IPS-20b (cell line): ENCODE results near the gene DHRS9.

Source experiments
- H3K27ac ChIP-seq: one replicate; pipeline ENCODE4 v1.5.1; 2013; ENCODE audit warnings: low read length
- H3K27me3 ChIP-seq: 2 replicates; pipeline ENCODE4 v1.6.1; 2013; ENCODE audit warnings: mild to moderate bottlenecking, low read length, inconsistent platforms; ENCODE audit not compliant: insufficient read depth
- H3K36me3 ChIP-seq: 2 replicates; pipeline ENCODE4 v1.6.1; 2013; ENCODE audit warnings: low read depth, mild to moderate bottlenecking, inconsistent platforms, low read length, moderate library complexity; ENCODE audit not compliant: insufficient read depth
- H3K4me1 ChIP-seq: 2 replicates; pipeline ENCODE4 v1.6.1; 2013; ENCODE audit warnings: mild to moderate bottlenecking, control low read depth, inconsistent platforms, low read length, moderate library complexity; ENCODE audit not compliant: insufficient read depth
- H3K4me3 ChIP-seq: 2 replicates; pipeline ENCODE4 v1.5.1; 2013; ENCODE audit warnings: mild to moderate bottlenecking, low read length, inconsistent platforms
- H3K9ac ChIP-seq: 2 replicates; pipeline ENCODE4 v1.6.1; 2013; ENCODE audit warnings: low read depth, mild to moderate bottlenecking, inconsistent platforms, low read length, moderate library complexity
- H3K9me3 ChIP-seq: 2 replicates; pipeline ENCODE4 v1.6.1; 2013; ENCODE audit warnings: mild to moderate bottlenecking, low read depth, low read length, inconsistent platforms; ENCODE audit not compliant: insufficient read depth

The DHRS9 gene

DNA sequence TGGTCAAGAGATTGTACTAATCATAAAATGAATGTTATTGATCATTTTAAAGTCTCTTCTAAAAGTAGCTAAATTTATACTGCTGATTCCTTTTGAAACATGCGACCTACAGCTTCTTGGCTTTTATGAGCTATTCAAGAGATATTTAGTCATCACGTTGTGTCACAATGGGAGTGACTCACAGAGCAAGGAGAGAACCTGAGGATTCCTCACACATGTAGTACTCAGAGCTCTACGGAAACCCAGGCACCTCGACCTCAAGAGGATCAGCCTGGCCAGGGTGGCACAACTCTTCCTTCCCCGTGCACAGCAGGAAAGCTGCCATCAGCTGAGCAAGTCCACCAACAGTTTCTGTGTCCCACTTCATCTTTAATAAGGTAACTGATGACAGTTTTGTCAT lies at the start of gene DHRS9:
TSS of gene DHRS9 (plus strand) at position 223 of the 400 bp plus-strand sequence. CDS start 12,019 bp downstream, outside the sequence.
- Histone ChIP-seq H3K9me3 (no peaks in the 10 kb centered on the region), H3K36me3 (no peaks in the 10 kb centered on the region), H3K9ac (no peak within 1 kb of the TSS), H3K4me1 (no peaks in the 10 kb centered on the region), H3K27ac (no peak within 1 kb of the TSS), H3K4me3 (no peak within 1 kb of the TSS), H3K27me3 (no peaks in the 10 kb centered on the region)

GRCh38 chr2:169023161-169023560 lies 46.2 kb upstream of the DHRS9 start:
- no peaks in the 10 kb centered on the region for H3K27me3 ChIP-seq
- H3K9ac ChIP-seq = no peak overlapping the region

DNA sequence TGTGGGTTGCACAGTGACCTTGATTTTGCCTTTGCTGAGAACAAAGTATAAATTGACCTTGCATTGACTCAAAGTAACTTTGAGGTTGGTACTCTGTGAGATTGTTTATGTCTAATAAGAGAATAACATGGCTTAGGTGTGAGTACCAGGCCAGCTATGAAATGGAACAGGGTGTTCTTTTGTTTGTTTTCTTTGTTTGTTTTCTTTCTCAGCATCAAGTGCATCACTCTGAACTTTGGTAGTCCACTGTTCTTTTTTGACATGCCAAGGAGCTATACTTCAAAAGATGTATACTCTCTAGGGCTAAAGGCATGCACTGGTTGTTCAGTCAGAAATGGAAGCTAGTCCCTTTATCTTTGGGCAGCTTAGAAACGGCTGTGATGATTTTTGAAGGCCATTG lies 43.3 kb upstream of the DHRS9 start:
- no peak overlapping the region for H3K27ac ChIP-seq

More at GRCh38 chr2:169023161-169023560, 46.2 kb upstream of the DHRS9 start:
- Histone ChIP-seq H3K9me3 (no peaks in the 10 kb centered on the region), H3K4me3 (no peak overlapping the region), H3K4me1 (no peaks in the 10 kb centered on the region), H3K27ac (no peak overlapping the region), H3K36me3 (no peaks in the 10 kb centered on the region)

DNA sequence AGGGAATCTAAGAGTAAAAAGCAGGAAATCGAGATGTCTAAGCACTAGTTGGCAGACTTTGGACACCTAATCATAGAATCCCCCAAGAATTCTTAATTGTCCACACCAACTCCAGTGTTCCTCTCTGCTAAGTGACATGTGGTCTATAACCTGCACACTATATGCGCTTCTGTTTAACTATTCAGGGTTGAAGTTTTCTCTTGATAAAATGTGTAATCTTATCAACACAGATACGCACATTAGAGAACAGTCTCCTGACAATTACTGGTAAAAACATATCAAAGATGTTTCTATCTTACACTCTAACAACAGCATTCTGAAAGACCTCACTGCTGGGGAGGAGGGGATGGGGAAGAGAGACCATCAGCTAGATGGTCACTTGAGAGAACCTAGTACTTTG lies 42.1 kb upstream of the DHRS9 start:
- H3K27me3 ChIP-seq = no peaks in the 10 kb centered on the region
- no peaks in the 10 kb centered on the region for H3K9me3 ChIP-seq
- no peak overlapping the region for H3K4me3 ChIP-seq
- H3K4me1 ChIP-seq = peaks cover 4% of the 10 kb centered on the region; the same call in 1 of the 2 replicates
- no peak overlapping the region for H3K9ac ChIP-seq
- H3K36me3 ChIP-seq = no peaks in the 10 kb centered on the region
- H3K27ac ChIP-seq = no peak overlapping the region

More for the DNA sequence above, 43.3 kb upstream of the DHRS9 start:
- no peak overlapping the region for H3K9ac ChIP-seq
- H3K27me3 ChIP-seq = no peaks in the 10 kb centered on the region
- no peaks in the 10 kb centered on the region; the same call in 1 of the 2 replicates for H3K4me1 ChIP-seq
- no peak overlapping the region for H3K4me3 ChIP-seq
- H3K36me3 ChIP-seq = no peaks in the 10 kb centered on the region
- no peaks in the 10 kb centered on the region for H3K9me3 ChIP-seq

DNA sequence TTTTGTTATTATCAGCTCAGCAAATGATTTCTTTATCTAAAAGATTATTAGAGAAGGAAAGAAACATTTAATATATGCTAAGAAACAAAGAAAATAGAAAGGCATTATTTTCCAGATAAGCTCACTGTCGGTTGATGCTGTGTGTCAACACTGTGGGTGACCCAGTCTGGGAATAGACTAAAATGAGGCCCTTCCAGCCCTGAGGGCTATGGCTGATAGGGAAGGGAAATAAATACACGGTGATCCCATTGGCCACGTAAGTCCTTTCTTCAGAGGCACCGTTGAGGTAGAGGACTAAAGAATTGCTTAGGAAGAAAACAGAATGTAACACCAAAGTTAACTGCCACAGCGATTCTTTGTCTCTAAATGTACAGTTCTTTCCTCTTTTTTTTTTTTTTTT lies 40.0 kb upstream of the DHRS9 start:
- Histone ChIP-seq H3K27ac (no peak overlapping the region), H3K36me3 (no peaks in the 10 kb centered on the region), H3K4me3 (no peak overlapping the region), H3K9ac (no peak overlapping the region), H3K9me3 (no peaks in the 10 kb centered on the region), H3K27me3 (no peaks in the 10 kb centered on the region), H3K4me1 (peaks cover 4% of the 10 kb centered on the region; the same call in 1 of the 2 replicates)

DNA sequence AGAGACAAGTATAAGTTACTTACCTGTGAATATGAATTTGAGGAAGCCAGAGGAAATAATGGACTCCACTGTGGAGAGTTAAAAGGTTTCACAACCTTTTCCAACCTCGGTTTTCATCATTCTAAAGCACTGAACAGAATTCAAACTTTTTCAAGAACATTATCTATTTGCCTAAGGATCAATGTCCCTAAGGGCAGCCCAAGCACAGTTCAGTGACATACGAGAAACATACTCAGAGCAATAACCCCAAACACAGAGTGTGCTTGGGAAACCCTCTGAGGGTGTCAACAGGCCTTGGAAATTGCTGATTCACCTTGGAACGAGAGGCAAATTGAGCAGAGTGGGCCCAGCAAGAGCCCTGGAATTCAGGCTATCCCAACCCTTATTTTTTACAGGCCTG lies 38.2 kb upstream of the DHRS9 start, which contains the start of gene ABCB11:
TSS of gene ABCB11 (minus strand) at position 123 of the 400 bp plus-strand sequence. CDS start 13,199 bp downstream, outside the sequence.
- Histone ChIP-seq H3K36me3 (no peaks in the 10 kb centered on the region), H3K4me1 (peaks cover 4% of the 10 kb centered on the region; the same call in 1 of the 2 replicates), H3K9ac (no peak within 1 kb of the TSS), H3K9me3 (no peaks in the 10 kb centered on the region), H3K4me3 (no peak within 1 kb of the TSS), H3K27ac (no peak within 1 kb of the TSS), H3K27me3 (no peaks in the 10 kb centered on the region)

DNA sequence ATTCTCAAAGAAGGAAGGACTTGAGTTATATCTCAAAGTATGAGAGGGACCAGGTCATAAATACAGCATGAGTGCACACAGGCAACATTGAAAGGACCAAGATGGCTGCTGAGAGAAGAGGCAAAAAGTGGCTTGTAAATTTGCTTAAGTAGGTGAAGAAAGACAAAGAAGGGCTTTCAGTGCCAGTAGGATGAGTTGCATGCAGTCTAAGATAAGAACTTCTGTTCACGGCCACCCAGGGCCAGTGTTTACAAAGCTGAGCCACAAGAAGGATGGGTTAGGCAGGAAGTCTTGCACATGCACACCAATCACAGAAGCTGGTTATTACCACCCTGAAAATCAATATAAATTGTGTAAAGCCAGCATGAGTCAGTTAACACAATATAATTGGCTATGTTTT lies 35.1 kb upstream of the DHRS9 start:
- no peaks in the 10 kb centered on the region for H3K27me3 ChIP-seq
- H3K9ac ChIP-seq = no peak overlapping the region
- no peak overlapping the region for H3K4me3 ChIP-seq
- peaks cover 4% of the 10 kb centered on the region; the same call in 1 of the 2 replicates for H3K4me1 ChIP-seq
- H3K36me3 ChIP-seq = no peaks in the 10 kb centered on the region
- no peak overlapping the region for H3K27ac ChIP-seq
- H3K9me3 ChIP-seq = no peaks in the 10 kb centered on the region

- H3K36me3 ChIP-seq = no peaks in the 10 kb centered on the region
- no peak overlapping the region for H3K27ac ChIP-seq
- peaks cover 4% of the 10 kb centered on the region; the same call in 1 of the 2 replicates for H3K4me1 ChIP-seq
- no peaks in the 10 kb centered on the region for H3K27me3 ChIP-seq
- no peaks in the 10 kb centered on the region for H3K9me3 ChIP-seq
- H3K9ac ChIP-seq = no peak overlapping the region
- no peak overlapping the region for H3K4me3 ChIP-seq
These were observed 34.3 kb upstream of the DHRS9 start for GRCh38 chr2:169034984-169035544.

DNA sequence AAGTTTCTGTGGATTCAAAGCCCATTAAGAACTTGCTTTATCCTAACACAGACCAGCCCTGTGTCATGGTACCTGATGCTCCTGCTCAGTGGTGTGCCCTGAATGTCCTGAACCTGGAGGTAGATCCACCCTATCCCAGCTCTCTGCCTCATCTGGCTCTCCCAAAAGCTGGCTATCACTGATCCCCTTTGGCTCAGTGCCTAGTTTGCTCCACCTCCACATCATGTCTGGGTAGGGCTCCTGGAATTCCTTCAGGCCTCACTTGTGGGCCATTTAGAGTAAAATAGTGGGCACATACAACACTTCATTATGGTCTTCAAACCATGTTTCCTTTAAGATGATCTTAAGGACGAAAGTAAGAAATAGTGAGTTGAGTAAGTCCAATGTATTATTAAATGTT lies 33.5 kb upstream of the DHRS9 start:
- Histone ChIP-seq H3K4me1 (peaks cover 4% of the 10 kb centered on the region; the same call in 1 of the 2 replicates), H3K9me3 (no peaks in the 10 kb centered on the region), H3K27ac (no peak overlapping the region), H3K27me3 (no peaks in the 10 kb centered on the region), H3K4me3 (no peak overlapping the region), H3K9ac (no peak overlapping the region), H3K36me3 (no peaks in the 10 kb centered on the region)

GRCh38 chr2:169036736-169037440 lies 32.5 kb upstream of the DHRS9 start:
- Histone ChIP-seq H3K9ac (no peak overlapping the region), H3K27ac (no peak overlapping the region), H3K9me3 (no peaks in the 10 kb centered on the region), H3K4me1 (no peaks in the 10 kb centered on the region), H3K36me3 (no peaks in the 10 kb centered on the region), H3K27me3 (no peaks in the 10 kb centered on the region), H3K4me3 (no peak overlapping the region)

- Histone ChIP-seq H3K4me3 (no peak overlapping the region), H3K4me1 (no peaks in the 10 kb centered on the region), H3K9ac (no peak overlapping the region)
These were observed 31.0 kb upstream of the DHRS9 start for GRCh38 chr2:169038338-169038757.

GRCh38 chr2:169039702-169040101 lies 29.7 kb upstream of the DHRS9 start:
- Histone ChIP-seq H3K27me3 (no peaks in the 10 kb centered on the region), H3K4me3 (no peak overlapping the region), H3K4me1 (no peaks in the 10 kb centered on the region), H3K36me3 (no peaks in the 10 kb centered on the region), H3K27ac (no peak overlapping the region), H3K9me3 (no peaks in the 10 kb centered on the region; the same call in 1 of the 2 replicates), H3K9ac (no peak overlapping the region)

More at GRCh38 chr2:169038338-169038757, 31.0 kb upstream of the DHRS9 start:
- H3K27me3 ChIP-seq = no peaks in the 10 kb centered on the region
- no peaks in the 10 kb centered on the region for H3K36me3 ChIP-seq
- H3K27ac ChIP-seq = no peak overlapping the region
- H3K9me3 ChIP-seq = no peaks in the 10 kb centered on the region; the same call in 1 of the 2 replicates
